Measurements from ENCODE around the gene ZP4.
"Not testable (repeated sequence)": the region's sequence is repeated elsewhere in the genome, so short reads cannot be mapped to it uniquely, and the experiment has no call there.

The ZP4 gene

GRCh38 chr1:237857455-237857854 is 33.3 kb downstream of the ZP4 start:
- H3K4me3 ChIP-seq (ENCODE audit: low read length in 2 of 2) = no peak overlapping the region
- no peaks in the 10 kb centered on the region for H3K27me3 ChIP-seq (ENCODE audit: control insufficient read depth in 1 of 2, insufficient read depth in 2 of 2, low read length in 2 of 2)
- no peaks in the 10 kb centered on the region for H3K9me3 ChIP-seq (ENCODE audit: control insufficient read depth in 2 of 2, low read length in 2 of 2)
- H3K4me1 ChIP-seq (ENCODE audit: control insufficient read depth, insufficient read depth, low read length) = no peaks in the 10 kb centered on the region
- no peak overlapping the region for H3K9ac ChIP-seq (ENCODE audit: low read length in 2 of 2)
- no peak overlapping the region for H3K27ac ChIP-seq (ENCODE audit: low read length)
- no peaks in the 10 kb centered on the region for H3K36me3 ChIP-seq (ENCODE audit: control insufficient read depth in 2 of 2, insufficient read depth in 2 of 2, low read length in 2 of 2)

- no peaks in the 10 kb centered on the region for H3K36me3 ChIP-seq (ENCODE audit: control insufficient read depth in 2 of 2, insufficient read depth in 2 of 2, low read length in 2 of 2)
- no peaks in the 10 kb centered on the region for H3K9me3 ChIP-seq (ENCODE audit: control insufficient read depth in 2 of 2, low read length in 2 of 2)
- no peak overlapping the region for H3K9ac ChIP-seq (ENCODE audit: low read length in 2 of 2)
- H3K27me3 ChIP-seq (ENCODE audit: control insufficient read depth in 1 of 2, insufficient read depth in 2 of 2, low read length in 2 of 2) = no peaks in the 10 kb centered on the region
- H3K27ac ChIP-seq (ENCODE audit: low read length) = no peak overlapping the region
- no peak overlapping the region for H3K4me3 ChIP-seq (ENCODE audit: low read length in 2 of 2)
- no peaks in the 10 kb centered on the region for H3K4me1 ChIP-seq (ENCODE audit: control insufficient read depth, insufficient read depth, low read length)
Observed at GRCh38 chr1:237852342-237852741, 38.4 kb downstream of the ZP4 start.

GRCh38 chr1:237851210-237851845 is 39.4 kb downstream of the ZP4 start:
- H3K4me1 ChIP-seq (ENCODE audit: control insufficient read depth, insufficient read depth, low read length) = no peaks in the 10 kb centered on the region
- H3K27ac ChIP-seq (ENCODE audit: low read length) = no peak overlapping the region
- H3K36me3 ChIP-seq (ENCODE audit: control insufficient read depth in 2 of 2, insufficient read depth in 2 of 2, low read length in 2 of 2) = no peaks in the 10 kb centered on the region
- no peak overlapping the region for H3K4me3 ChIP-seq (ENCODE audit: low read length in 2 of 2)
- no peaks in the 10 kb centered on the region for H3K9me3 ChIP-seq (ENCODE audit: control insufficient read depth in 2 of 2, low read length in 2 of 2)
- H3K27me3 ChIP-seq (ENCODE audit: control insufficient read depth in 1 of 2, insufficient read depth in 2 of 2, low read length in 2 of 2) = no peaks in the 10 kb centered on the region
- no peak overlapping the region for H3K9ac ChIP-seq (ENCODE audit: low read length in 2 of 2)

- not testable (repeated sequence) for H3K9me3 ChIP-seq (ENCODE audit: control insufficient read depth in 2 of 2, low read length in 2 of 2); H3K27ac ChIP-seq (ENCODE audit: low read length); H3K4me1 ChIP-seq (ENCODE audit: control insufficient read depth, insufficient read depth, low read length); H3K27me3 ChIP-seq (ENCODE audit: control insufficient read depth in 1 of 2, insufficient read depth in 2 of 2, low read length in 2 of 2); H3K9ac ChIP-seq (ENCODE audit: low read length in 2 of 2); H3K36me3 ChIP-seq (ENCODE audit: control insufficient read depth in 2 of 2, insufficient read depth in 2 of 2, low read length in 2 of 2); H3K4me3 ChIP-seq (ENCODE audit: low read length in 2 of 2)
Observed at GRCh38 chr1:237843516-237843915, 47.2 kb downstream of the ZP4 start.

GRCh38 chr1:237841485-237841884 is 49.2 kb downstream of the ZP4 start:
- H3K9ac ChIP-seq (ENCODE audit: low read length in 2 of 2) = no peak overlapping the region
- H3K4me3 ChIP-seq (ENCODE audit: low read length in 2 of 2) = no peak overlapping the region
- no peaks in the 10 kb centered on the region for H3K27me3 ChIP-seq (ENCODE audit: control insufficient read depth in 1 of 2, insufficient read depth in 2 of 2, low read length in 2 of 2)
- no peaks in the 10 kb centered on the region for H3K36me3 ChIP-seq (ENCODE audit: control insufficient read depth in 2 of 2, insufficient read depth in 2 of 2, low read length in 2 of 2)
- H3K4me1 ChIP-seq (ENCODE audit: control insufficient read depth, insufficient read depth, low read length) = no peaks in the 10 kb centered on the region
- H3K9me3 ChIP-seq (ENCODE audit: control insufficient read depth in 2 of 2, low read length in 2 of 2) = peaks cover 0 to 7% of the 10 kb centered on the region in 2 donors
- no peak overlapping the region for H3K27ac ChIP-seq (ENCODE audit: low read length)

GRCh38 chr1:237838904-237839534 is 51.7 kb downstream of the ZP4 start:
- no peaks in the 10 kb centered on the region for H3K27me3 ChIP-seq (ENCODE audit: control insufficient read depth in 1 of 2, insufficient read depth in 2 of 2, low read length in 2 of 2)
- no peaks in the 10 kb centered on the region for H3K4me1 ChIP-seq (ENCODE audit: control insufficient read depth, insufficient read depth, low read length)
- H3K9ac ChIP-seq (ENCODE audit: low read length in 2 of 2) = no peak overlapping the region

GRCh38 chr1:237838320-237838719 is 52.4 kb downstream of the ZP4 start:
- Histone ChIP-seq H3K27me3 (ENCODE audit: control insufficient read depth in 1 of 2, insufficient read depth in 2 of 2, low read length in 2 of 2) (no peaks in the 10 kb centered on the region), H3K36me3 (ENCODE audit: control insufficient read depth in 2 of 2, insufficient read depth in 2 of 2, low read length in 2 of 2) (peaks cover 0 to 2% of the 10 kb centered on the region in 2 donors), H3K4me1 (ENCODE audit: control insufficient read depth, insufficient read depth, low read length) (no peaks in the 10 kb centered on the region), H3K4me3 (ENCODE audit: low read length in 2 of 2) (no peak overlapping the region), H3K9ac (ENCODE audit: low read length in 2 of 2) (no peak overlapping the region), H3K9me3 (ENCODE audit: control insufficient read depth in 2 of 2, low read length in 2 of 2) (peaks cover 0 to 6% of the 10 kb centered on the region in 2 donors), H3K27ac (ENCODE audit: low read length) (no peak overlapping the region)

More at GRCh38 chr1:237838904-237839534, 51.7 kb downstream of the ZP4 start:
- peaks cover 0 to 7% of the 10 kb centered on the region in 2 donors for H3K9me3 ChIP-seq (ENCODE audit: control insufficient read depth in 2 of 2, low read length in 2 of 2)
- H3K27ac ChIP-seq (ENCODE audit: low read length) = no peak overlapping the region
- H3K4me3 ChIP-seq (ENCODE audit: low read length in 2 of 2) = no peak overlapping the region
- peaks cover 0 to 2% of the 10 kb centered on the region in 2 donors for H3K36me3 ChIP-seq (ENCODE audit: control insufficient read depth in 2 of 2, insufficient read depth in 2 of 2, low read length in 2 of 2)

- Histone ChIP-seq H3K27ac (ENCODE audit: low read length) (no peak overlapping the region), H3K4me1 (ENCODE audit: control insufficient read depth, insufficient read depth, low read length) (no peaks in the 10 kb centered on the region), H3K36me3 (ENCODE audit: control insufficient read depth in 2 of 2, insufficient read depth in 2 of 2, low read length in 2 of 2) (peaks cover 0 to 2% of the 10 kb centered on the region in 2 donors), H3K4me3 (ENCODE audit: low read length in 2 of 2) (no peak overlapping the region), H3K9me3 (ENCODE audit: control insufficient read depth in 2 of 2, low read length in 2 of 2) (peaks cover 0 to 3% of the 10 kb centered on the region in 2 donors), H3K9ac (ENCODE audit: low read length in 2 of 2) (no peak overlapping the region), H3K27me3 (ENCODE audit: control insufficient read depth in 1 of 2, insufficient read depth in 2 of 2, low read length in 2 of 2) (no peaks in the 10 kb centered on the region)
Observed at GRCh38 chr1:237834461-237834860, 56.3 kb downstream of the ZP4 start.

GRCh38 chr1:237834048-237834447 is 56.7 kb downstream of the ZP4 start:
- no peaks in the 10 kb centered on the region for H3K9me3 ChIP-seq (ENCODE audit: control insufficient read depth in 2 of 2, low read length in 2 of 2)
- no peaks in the 10 kb centered on the region for H3K4me1 ChIP-seq (ENCODE audit: control insufficient read depth, insufficient read depth, low read length)
- peaks cover 0 to 3% of the 10 kb centered on the region in 2 donors for H3K36me3 ChIP-seq (ENCODE audit: control insufficient read depth in 2 of 2, insufficient read depth in 2 of 2, low read length in 2 of 2)
- H3K27ac ChIP-seq (ENCODE audit: low read length) = no peak overlapping the region
- H3K9ac ChIP-seq (ENCODE audit: low read length in 2 of 2) = no peak overlapping the region
- H3K27me3 ChIP-seq (ENCODE audit: control insufficient read depth in 1 of 2, insufficient read depth in 2 of 2, low read length in 2 of 2) = no peaks in the 10 kb centered on the region
- no peak overlapping the region for H3K4me3 ChIP-seq (ENCODE audit: low read length in 2 of 2)

- Histone ChIP-seq H3K27me3 (ENCODE audit: control insufficient read depth in 1 of 2, insufficient read depth in 2 of 2, low read length in 2 of 2) (no peaks in the 10 kb centered on the region), H3K4me1 (ENCODE audit: control insufficient read depth, insufficient read depth, low read length) (no peaks in the 10 kb centered on the region), H3K9me3 (ENCODE audit: control insufficient read depth in 2 of 2, low read length in 2 of 2) (no peaks in the 10 kb centered on the region), H3K36me3 (ENCODE audit: control insufficient read depth in 2 of 2, insufficient read depth in 2 of 2, low read length in 2 of 2) (peaks cover 0 to 5% of the 10 kb centered on the region in 2 donors), H3K27ac (ENCODE audit: low read length) (no peak overlapping the region), H3K4me3 (ENCODE audit: low read length in 2 of 2) (no peak overlapping the region), H3K9ac (ENCODE audit: low read length in 2 of 2) (no peak overlapping the region)
Observed at GRCh38 chr1:237832858-237833257, 57.9 kb downstream of the ZP4 start.
